K562 (cell line): ENCODE results near the gene VILL. TPM values are rescaled to one million over a fixed set of nuclear protein-coding genes. Genes with fewer than 3 reads are reported as not detected.
A peak's percentile ranks its signal among the peaks of the same experiment; 100 is the strongest.

Experiments
- ATAC-seq: fragments of 200-7000 bp; cut with Tn5 transposase; 3 replicates; pipeline ENCODE4 v1.9.1; 2020; ENCODE audit warnings: moderate library complexity
- BruUV-seq: library from RNA; stranded (reverse); fragments of 400-500 nt; replicated peaks from 2 replicates; lab custom pipeline; 2021; lab: Mats Ljungman, UMichigan
- CTCF ChIA-PET: fragments of 300-600 bp; formaldehyde crosslinking; extraction: SDS; loops from one replicate; lab custom pipeline; 2021; ENCODE audit warnings: low intra/inter-chr PET ratio; lab: Yijun Ruan, JAX
- POLR2A ChIA-PET: fragments of 300-600, 350-650 bp; sonication (Branson Sonifier 250); formaldehyde crosslinking; extraction: SDS; loops from one replicate; lab custom pipeline; 2021; ENCODE audit warnings: antibody characterized with exemption, inconsistent platforms; lab: Yijun Ruan, JAX
- DNase-seq, 4 experiments: peaks; one replicate each; pipeline versions ENCODE4 v3.0.0 to v3.0.0-alpha.2; 2011 to 2018; ENCODE audit warnings: low spot score in 3 of 4, mixed read lengths in 3 of 4; ENCODE audit errors: extremely low read depth in 1 of 4
- FAIRE-seq: peaks from 2 replicates; lab custom pipeline; 2011; peaks lifted over from hg19 to GRCh38; lab: Jason Lieb, UNC
- H2AFZ ChIP-seq: 2 replicates; pipeline ENCODE4 v1.6.0; 2011; ENCODE audit warnings: low read depth, low read length, control low read depth, inconsistent platforms
- H3K27ac ChIP-seq: fragments of 200-600 bp; 3 replicates; pipeline ENCODE4 v1.8.0; 2011; ENCODE audit warnings: low read depth, mild to moderate bottlenecking, control low read depth, inconsistent platforms, low read length, moderate library complexity, mixed read lengths; ENCODE audit errors: extremely low read depth
- H3K27me3 ChIP-seq, 2 experiments: fragments of 300-600 bp in 1 of 2; 2 replicates in 1 of 2; 3 replicates in 1 of 2; pipeline versions ENCODE4 v1.6.0 to v1.8.0; 2011; ENCODE audit warnings: inconsistent platforms in 2 of 2, low read length in 2 of 2, mild to moderate bottlenecking in 1 of 2, mixed read lengths in 1 of 2, moderate library complexity in 1 of 2; ENCODE audit not compliant: control insufficient read depth in 2 of 2, insufficient read depth in 2 of 2
- H3K36me3 ChIP-seq: fragments of 300-600 bp; 3 replicates; pipeline ENCODE4 v1.8.0; 2011; ENCODE audit warnings: mild to moderate bottlenecking, low read length, inconsistent platforms; ENCODE audit not compliant: control insufficient read depth, insufficient read depth
- H3K4me1 ChIP-seq, 2 experiments: fragments of 200-600 bp in 1 of 2; replicated peaks in 1 of 2; 2 replicates in 1 of 2; 3 replicates in 1 of 2; pipeline versions ENCODE4 v1.5.1 to v1.8.0; 2011; ENCODE audit warnings: inconsistent platforms in 2 of 2, low read length in 2 of 2, mild to moderate bottlenecking in 1 of 2, mixed read lengths in 1 of 2, moderate library complexity in 1 of 2; ENCODE audit not compliant: control insufficient read depth in 2 of 2, insufficient read depth in 2 of 2
- H3K4me2 ChIP-seq: 2 replicates; pipeline ENCODE4 v1.6.1; 2011; ENCODE audit warnings: low read length, control low read depth, inconsistent platforms, mixed read lengths; ENCODE audit not compliant: insufficient read depth
- H3K4me3 ChIP-seq: fragments of 200-600 bp; sonication (generic), shearing (Covaris generic); 2 replicates; pipeline ENCODE4 v1.5.1; 2016; ENCODE audit warnings: control low read depth, inconsistent platforms
- H3K79me2 ChIP-seq: fragments of 200-600 bp; 3 replicates; pipeline ENCODE4 v1.8.0; 2011; ENCODE audit warnings: low read length, inconsistent platforms; ENCODE audit not compliant: control insufficient read depth, insufficient read depth
- H3K9ac ChIP-seq, 2 experiments: 2 replicates each; pipeline versions ENCODE4 v1.6.0 to v1.6.1; 2011; ENCODE audit warnings: low read depth in 2 of 2, low read length in 2 of 2, control low read depth in 1 of 2, inconsistent platforms in 1 of 2, mild to moderate bottlenecking in 1 of 2, mixed read lengths in 1 of 2; ENCODE audit not compliant: insufficient read depth in 1 of 2
- H3K9me1 ChIP-seq: one replicate; pipeline ENCODE4 v1.6.0; 2011; ENCODE audit warnings: inconsistent platforms, mild to moderate bottlenecking, low read length, moderate library complexity; ENCODE audit not compliant: control insufficient read depth, insufficient read depth
- H3K9me3 ChIP-seq: replicated peaks from 2 replicates; pipeline ENCODE4 v1.5.1; 2011; ENCODE audit warnings: low read depth, low read length, inconsistent platforms; ENCODE audit not compliant: control insufficient read depth, insufficient read depth
- H4K20me1 ChIP-seq: replicated peaks from 2 replicates; pipeline ENCODE4 v1.6.1; 2011; ENCODE audit warnings: low read length, inconsistent platforms, mixed read lengths; ENCODE audit not compliant: control insufficient read depth, insufficient read depth
- ARID1B ChIP-seq: fragments of 450-650 bp; IDR thresholded peaks from 2 replicates; pipeline ENCODE4 v1.6.1; 2016; ENCODE audit warnings: antibody characterized with exemption, mild to moderate bottlenecking, inconsistent platforms
- CLOCK ChIP-seq: fragments of 250-450 bp; sonication (Bioruptor Pico); IDR thresholded peaks from 2 replicates; pipeline ENCODE4 v1.4.0; 2020; ENCODE audit warnings: mild to moderate bottlenecking, moderate library complexity, borderline replicate concordance
- EP300 ChIP-seq: IDR thresholded peaks from 2 replicates; pipeline ENCODE4 v1.6.1; 2012; ENCODE audit warnings: low read length, improper control_type of control experiment
- FUS ChIP-seq: fragments of 200-400 bp; formaldehyde crosslinking; optimal IDR thresholded peaks from 2 replicates; pipeline ENCODE3; 2017; ENCODE audit warnings: low read depth, low read length
- KAT2B ChIP-seq: IDR thresholded peaks from one replicate; pipeline ENCODE4 v1.6.1; 2012; ENCODE audit warnings: low read depth, mild to moderate bottlenecking, control low read depth, inconsistent platforms, low read length, moderate library complexity
- MLLT1 ChIP-seq, 2 experiments: fragments of 450-650 bp; IDR thresholded peaks; 2 replicates each; pipeline ENCODE4 v1.6.1; 2016
- MTA2 ChIP-seq: fragments of 450-650 bp; IDR thresholded peaks from 2 replicates; pipeline ENCODE4 v1.6.1; 2016; ENCODE audit warnings: low read depth
- SLC30A9 ChIP-seq: fragments of 250-450 bp; sonication (Bioruptor Pico); IDR thresholded peaks from 2 replicates; pipeline ENCODE4 v1.8.0; 2022; ENCODE audit warnings: mild to moderate bottlenecking, moderate library complexity
- ZNF140 ChIP-seq: fragments of 250-450 bp; sonication (Bioruptor Pico); IDR thresholded peaks from 2 replicates; pipeline ENCODE4 v1.8.0; 2021; ENCODE audit warnings: moderate library complexity, mild to moderate bottlenecking, inconsistent platforms
- ZNF23 ChIP-seq: fragments of 250-450 bp; sonication (Bioruptor Pico); IDR thresholded peaks from 2 replicates; pipeline ENCODE4 v1.4.0; 2020; ENCODE audit warnings: mild to moderate bottlenecking
- ZNF79 ChIP-seq: fragments of 250-450 bp; sonication (Bioruptor Pico); IDR thresholded peaks from 2 replicates; pipeline ENCODE4 v1.4.0; 2020; ENCODE audit warnings: low read depth, mild to moderate bottlenecking, moderate library complexity
- WGBS: fragments of 100-300 bp; shearing (Covaris generic); methylation state at CpG from one replicate; pipeline ENCODE4 v1.1.6; 2016; ENCODE audit warnings: low coverage, mixed read lengths; ENCODE audit not compliant: insufficient coverage; ENCODE audit errors: missing lambda C conversion rate; 5-methylcytosine and 5-hydroxymethylcytosine counted together
- in situ Hi-C: fragments of 300-500 bp; cut with MboI; formaldehyde crosslinking; loops from 4 replicates; pipeline ENCODE4 v1.15.0; 2018; ENCODE audit warnings: inconsistent platforms, mixed read lengths
- intact Hi-C: fragments of 100-400 bp; cut with micrococcal nuclease; formaldehyde crosslinking; loops from 2 replicates; pipeline ENCODE4 v1.14.2; 2022
- polyA plus RNA-seq, 8 experiments: library from polyadenylated mRNA; depleted of rRNA in 4 of 8; stranded (reverse) in 5 of 8; unstranded in 3 of 8; fragments of >200 nt; fragmentation: Nextera tagmentation in 2 of 8; fragmentation: Illumina TruSeq in 1 of 8; extraction: Ambion mirVana in 2 of 8; extraction: Trizol in 1 of 8; gene quantifications; 2 replicates each; pipeline versions ENCODE4 v1.2.1 to v1.2.3, GENCODE V29; 2011 to 2014; ENCODE audit warnings: inconsistent platforms in 1 of 8, missing spikeins in 1 of 8
- total RNA-seq, 7 experiments: library from RNA; depleted of rRNA in 6 of 7; stranded (reverse); fragments of >200 nt in 6 of 7; fragmentation: Illumina TruSeq in 2 of 7; extraction: Trizol in 2 of 7; gene quantifications; 2 replicates each; pipeline versions ENCODE4 v1.2.1 to v1.2.3, GENCODE V29; 2011 to 2021; ENCODE audit warnings: low replicate concordance in 1 of 7
- TF ChIP-seq, protein P1 (sequence below): fragments of 250-450 bp; sonication (Bioruptor Pico); IDR thresholded peaks from 2 replicates; pipeline ENCODE4 v1.8.0; 2022; ENCODE audit warnings: moderate library complexity, mild to moderate bottlenecking, inconsistent platforms
- TF ChIP-seq, protein P2 (sequence below), 2 experiments: IDR thresholded peaks in 1 of 2; conservative IDR thresholded peaks in 1 of 2; 2 replicates each; pipeline ENCODE4 v1.6.1; 2016; ENCODE audit warnings: low read depth in 2 of 2, mild to moderate bottlenecking in 1 of 2, missing compliant biosample characterization in 1 of 2, missing genetic modification characterization in 1 of 2, moderate library complexity in 1 of 2

VILL gene
- total and polyA plus RNA-seq, 9 of the 15 experiments (the other 6 are each of a cell fraction or from before 2014, with no cell fraction given): 0.11 to 16.0 (median 8.8) TPM

- Histone ChIP-seq H2AFZ (no peak overlapping the region), H3K9me1 (peaks cover 3% of the 10 kb centered on the region), H3K4me2 (no peak overlapping the region), H4K20me1 (peaks cover 6% of the 10 kb centered on the region), H3K9me3 (no peaks in the 10 kb centered on the region), H3K27ac (no peak overlapping the region), H3K9ac (no peak overlapping the region), H3K79me2 (no peaks in the 10 kb centered on the region), H3K4me1 (peaks cover 0 to 10% of the 10 kb centered on the region in 2 experiments; a peak in 2 of 5 replicates), H3K27me3 (peaks cover 2 to 15% of the 10 kb centered on the region in 2 experiments; a peak in 2 of 5 replicates), H3K36me3 (no peaks in the 10 kb centered on the region), H3K4me3 (no peak overlapping the region)
- in situ Hi-C loops (no loop called here), intact Hi-C loops (no loop called here)
- DNase-seq (no peak), FAIRE-seq (no peak), ATAC-seq (no peak; the same call in 1 of the 3 replicates)
- 14% methylated on average over 8 of the region's 8 CpGs for WGBS
- BruUV-seq: no TSS peak
- CTCF ChIA-PET: no interaction called here
- POLR2A ChIA-PET: interaction anchor here (1.2 kb wide), 1 partner anchor 9 kb away, joined by 6 read pairs; no protein-coding TSS in a partner anchor
- TF ChIP-seq, protein P1, sequence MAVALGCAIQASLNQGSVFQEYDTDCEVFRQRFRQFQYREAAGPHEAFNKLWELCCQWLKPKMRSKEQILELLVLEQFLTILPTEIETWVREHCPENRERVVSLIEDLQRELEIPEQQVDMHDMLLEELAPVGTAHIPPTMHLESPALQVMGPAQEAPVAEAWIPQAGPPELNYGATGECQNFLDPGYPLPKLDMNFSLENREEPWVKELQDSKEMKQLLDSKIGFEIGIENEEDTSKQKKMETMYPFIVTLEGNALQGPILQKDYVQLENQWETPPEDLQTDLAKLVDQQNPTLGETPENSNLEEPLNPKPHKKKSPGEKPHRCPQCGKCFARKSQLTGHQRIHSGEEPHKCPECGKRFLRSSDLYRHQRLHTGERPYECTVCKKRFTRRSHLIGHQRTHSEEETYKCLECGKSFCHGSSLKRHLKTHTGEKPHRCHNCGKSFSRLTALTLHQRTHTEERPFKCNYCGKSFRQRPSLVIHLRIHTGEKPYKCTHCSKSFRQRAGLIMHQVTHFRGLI (CRISPR knock-in tag): no peak
- TF ChIP-seq ZNF23 (CRISPR knock-in tag) (no peak), EP300 (peak; percentile 35; the same call in 1 of the 2 replicates), ZNF140 (no peak), MLLT1 (IDR thresholded peaks at IDR 0.05) (no peak), SLC30A9 (CRISPR knock-in tag) (no peak), ARID1B (peak; percentile 58), KAT2B (no peak), FUS (no peak), ZNF79 (CRISPR knock-in tag) (no peak), MTA2 (no peak), CLOCK (no peak)
- TF ChIP-seq, protein P2, sequence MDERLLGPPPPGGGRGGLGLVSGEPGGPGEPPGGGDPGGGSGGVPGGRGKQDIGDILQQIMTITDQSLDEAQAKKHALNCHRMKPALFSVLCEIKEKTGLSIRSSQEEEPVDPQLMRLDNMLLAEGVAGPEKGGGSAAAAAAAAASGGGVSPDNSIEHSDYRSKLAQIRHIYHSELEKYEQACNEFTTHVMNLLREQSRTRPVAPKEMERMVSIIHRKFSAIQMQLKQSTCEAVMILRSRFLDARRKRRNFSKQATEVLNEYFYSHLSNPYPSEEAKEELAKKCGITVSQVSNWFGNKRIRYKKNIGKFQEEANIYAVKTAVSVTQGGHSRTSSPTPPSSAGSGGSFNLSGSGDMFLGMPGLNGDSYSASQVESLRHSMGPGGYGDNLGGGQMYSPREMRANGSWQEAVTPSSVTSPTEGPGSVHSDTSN (CRISPR knock-in tag; IDR thresholded peaks at IDR 0.05; ENCODE audit: low read depth): no peak
- TF ChIP-seq, protein P2 (tag; conservative IDR thresholded peaks at IDR 0.05; ENCODE audit: low read depth): peak; percentile 84
Observed at GRCh38 chr3:37945807-37946530, 44.6 kb upstream of the VILL start.
